Measurements from ENCODE around the gene ZNF648.
"Not testable (repeated sequence)": the region's sequence is repeated elsewhere in the genome, so short reads cannot be mapped to it uniquely, and the experiment has no call there.

Gene ZNF648

DNA sequence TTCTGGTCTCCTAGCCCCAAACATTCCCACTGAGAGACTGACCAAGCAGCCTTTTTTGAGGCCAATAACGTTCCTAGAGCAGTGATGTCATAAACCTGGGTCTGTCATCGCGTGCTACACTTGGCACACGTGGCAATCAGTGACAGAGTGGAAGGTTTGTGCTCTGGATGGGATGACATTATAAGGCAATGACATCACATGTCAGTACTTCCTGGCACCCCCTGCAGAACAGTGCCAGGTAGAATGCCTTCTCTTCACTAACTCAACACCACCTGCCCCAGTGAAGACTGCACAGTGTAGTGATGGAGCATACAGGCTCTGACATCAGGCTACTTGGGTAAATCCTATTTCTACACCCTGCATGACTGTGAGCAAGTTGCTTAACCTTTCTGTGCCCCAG is 5.4 kb upstream of the ZNF648 start:
- no peak for DNase-seq

DNA sequence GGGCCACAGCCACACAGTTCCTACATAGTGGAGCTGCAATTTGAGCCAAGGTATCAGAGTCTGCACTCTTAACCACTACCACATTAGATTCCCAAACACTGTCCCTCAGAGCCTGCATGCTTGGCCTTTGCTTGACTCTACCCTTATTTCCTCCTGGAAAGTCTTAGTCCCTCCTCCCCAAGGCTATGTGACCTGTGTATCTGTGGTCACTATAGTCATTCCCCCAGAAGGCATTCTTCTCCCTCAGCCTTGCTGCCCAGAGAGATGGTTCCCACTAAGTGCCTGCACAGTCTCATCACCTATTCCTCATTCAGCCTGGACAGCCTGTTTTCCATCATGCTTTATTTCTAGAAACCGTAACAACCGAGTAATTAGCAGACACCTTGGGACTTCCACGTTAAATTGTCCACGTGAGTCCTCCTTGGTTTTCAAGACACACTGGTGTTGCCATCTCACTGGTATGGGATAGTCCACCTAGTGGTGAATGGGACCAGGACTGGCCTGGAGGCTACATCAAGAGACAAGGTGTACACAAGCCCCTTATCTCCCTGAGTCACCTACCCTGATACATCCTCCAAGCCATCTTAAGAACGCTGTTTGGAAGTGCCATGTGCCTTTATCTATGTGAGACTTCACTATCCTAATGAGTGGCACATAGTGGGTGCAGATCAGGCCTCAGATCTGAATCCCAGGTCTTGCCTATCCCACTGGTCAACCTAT is 3.8 kb upstream of the ZNF648 start:
- DNase-seq: no peak

DNA sequence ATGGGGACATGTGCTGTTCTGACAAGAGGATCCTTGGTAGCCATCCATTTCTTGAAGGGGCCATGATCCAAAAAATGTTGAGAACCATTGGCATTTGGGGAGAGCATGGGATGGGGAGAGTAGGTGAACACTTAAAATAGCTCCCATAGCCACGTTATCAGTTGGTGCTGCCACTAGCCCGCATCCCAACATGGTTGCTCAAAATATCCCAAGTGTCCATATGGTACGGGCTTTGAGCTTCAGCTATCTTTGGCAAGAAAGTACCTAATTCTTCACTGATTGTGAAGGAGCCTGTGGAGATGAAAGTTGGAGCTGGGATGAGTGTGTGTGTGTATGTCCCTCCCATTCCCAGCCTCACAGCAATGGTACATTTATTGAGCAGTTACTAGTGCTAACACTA is 3.1 kb upstream of the ZNF648 start:
- DNase-seq: no peak

DNA sequence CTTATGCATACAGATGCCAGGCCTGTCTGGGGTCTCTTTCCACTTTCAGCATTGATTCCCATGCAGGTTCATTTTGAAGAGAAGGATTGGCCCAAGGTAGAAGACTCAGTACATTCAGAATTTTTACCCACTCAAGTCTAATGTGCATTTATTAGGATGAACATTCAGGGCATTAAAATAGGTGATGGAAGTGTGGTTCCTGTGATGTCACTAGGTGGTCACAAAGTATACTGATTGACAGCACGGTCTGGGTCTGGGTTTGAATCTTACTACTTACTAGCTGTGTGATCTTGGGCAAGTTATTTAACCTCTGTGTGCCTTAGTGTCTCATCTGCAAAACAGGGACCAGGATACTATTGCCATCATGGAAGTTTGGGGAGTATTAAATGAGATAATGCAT is 711 bp upstream of the ZNF648 start:
- DNase-seq: no peak

DNA sequence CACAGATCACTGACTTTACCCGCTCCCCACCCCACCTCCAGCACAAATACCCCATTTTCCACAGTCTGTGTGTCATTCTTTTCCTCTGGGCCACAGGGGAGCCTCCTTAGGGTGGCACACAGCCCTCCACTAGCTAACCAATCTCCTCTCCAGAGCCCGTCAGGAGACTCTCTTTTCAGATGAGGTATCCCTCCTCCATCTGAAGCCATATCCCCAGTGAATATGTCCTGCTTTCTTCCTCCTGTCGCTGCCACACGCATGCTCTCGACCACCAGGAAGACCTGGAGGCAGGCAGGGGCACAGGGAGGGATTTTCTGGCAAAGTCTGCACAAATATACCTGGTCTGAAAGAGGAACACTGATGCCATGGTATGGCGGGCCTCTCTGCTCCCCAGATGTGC is 635 bp downstream of the ZNF648 start:
- no peak for DNase-seq

DNA sequence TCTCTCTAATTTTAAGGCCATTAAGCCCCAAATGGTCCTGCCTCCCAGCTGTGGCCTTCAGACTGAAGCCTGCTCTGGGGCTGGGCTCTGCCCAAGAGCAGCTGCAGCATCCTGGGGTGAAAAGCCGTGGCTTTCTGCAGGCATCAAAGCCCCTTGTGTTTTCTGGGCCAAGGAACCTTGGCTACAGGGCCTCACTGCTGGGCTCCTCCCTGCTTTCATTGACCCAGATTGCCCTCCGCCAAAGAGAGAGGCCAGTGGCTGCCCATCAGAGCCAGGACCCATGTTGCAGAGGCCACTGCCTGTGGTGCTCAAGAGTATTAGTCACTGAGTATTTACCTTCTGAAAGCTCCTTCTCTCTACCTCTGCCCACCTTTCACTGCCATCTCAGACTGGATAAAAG is 1.6 kb downstream of the ZNF648 start:
- no peak for DNase-seq

DNA sequence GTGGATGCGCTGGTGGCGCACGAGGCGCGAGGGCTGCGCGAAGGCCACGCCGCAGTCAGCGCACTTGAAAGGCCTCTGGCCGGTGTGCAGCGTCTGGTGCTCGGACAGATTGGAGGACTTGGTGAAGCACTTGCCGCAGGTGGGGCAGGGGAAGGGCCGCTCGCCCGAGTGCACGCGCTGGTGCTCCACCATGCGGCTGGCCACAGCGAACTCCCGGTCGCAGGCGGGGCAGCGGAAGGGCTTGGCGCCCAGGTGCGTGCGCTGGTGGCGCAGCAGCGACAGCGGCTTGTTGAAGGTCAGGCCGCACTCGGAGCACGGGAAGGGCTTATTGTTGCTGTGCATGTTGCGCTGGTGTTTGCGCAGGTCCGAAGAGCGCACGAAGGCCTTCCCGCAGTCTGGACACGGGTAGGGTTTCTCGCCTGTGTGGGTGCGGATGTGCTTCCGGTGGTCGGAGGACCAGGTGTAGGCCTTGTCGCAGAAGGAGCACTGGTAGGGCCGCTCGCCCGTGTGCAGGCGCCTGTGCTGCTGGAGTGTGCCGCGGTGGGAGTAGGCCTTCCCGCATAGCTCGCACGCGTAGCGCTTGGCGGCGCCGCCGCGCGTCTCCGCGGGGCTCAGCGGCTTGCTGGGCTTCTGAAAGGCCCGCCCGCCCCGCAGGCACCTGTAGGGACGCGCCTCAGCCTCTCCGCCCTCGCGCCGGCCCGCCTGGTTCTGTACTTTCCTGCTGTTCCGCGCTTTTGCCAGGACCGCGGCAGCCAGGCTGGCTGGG is 4.7 kb downstream of the ZNF648 start:
- no peak for DNase-seq

DNA sequence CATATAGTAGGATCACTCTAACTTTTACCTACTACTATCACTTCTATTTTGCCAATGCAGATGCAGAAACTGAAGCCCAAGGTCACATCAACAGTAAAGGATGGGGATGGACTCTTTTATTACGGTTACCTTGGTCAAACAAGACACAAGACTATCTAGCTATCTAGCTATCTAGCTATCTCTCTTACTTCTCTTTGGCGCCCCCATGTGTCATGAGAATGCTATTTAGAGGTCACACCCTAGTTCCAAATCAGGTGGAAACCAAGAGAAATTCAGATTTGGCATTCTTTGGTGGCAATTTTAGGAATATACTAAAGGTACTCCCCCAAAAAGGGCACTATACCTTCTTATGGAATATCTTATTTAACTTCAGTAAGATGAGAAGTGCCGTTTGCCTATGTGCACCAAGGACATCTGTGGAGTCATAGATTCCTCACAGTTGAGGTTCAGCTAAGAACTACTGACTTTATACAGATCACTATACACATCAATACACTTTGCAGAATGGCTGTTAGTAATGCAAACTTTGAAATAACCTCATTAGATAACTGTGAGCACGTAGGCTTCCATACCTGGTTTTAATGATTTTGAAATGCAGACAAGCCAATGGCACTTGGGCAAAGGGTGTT is 6.7 kb downstream of the ZNF648 start:
- DNase-seq: no peak

DNA sequence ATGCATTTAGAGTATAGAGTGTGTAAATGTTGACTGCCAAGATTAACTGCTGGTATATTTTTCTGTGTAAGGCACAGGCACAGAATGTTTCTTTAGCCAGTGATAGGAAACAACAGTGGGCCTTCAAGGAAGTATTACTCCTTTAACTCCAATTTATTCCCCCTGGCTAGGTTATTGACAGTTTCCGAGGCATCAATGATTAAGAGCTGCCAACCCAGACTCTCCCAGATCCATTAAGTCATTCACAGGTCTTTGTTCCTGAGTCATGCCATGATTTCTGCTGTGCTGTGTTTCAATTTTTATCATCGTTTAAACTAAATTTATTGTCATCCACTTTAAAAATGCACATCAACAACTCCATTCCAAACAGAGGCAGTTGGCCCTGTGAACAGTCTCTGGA is 9.2 kb downstream of the ZNF648 start:
- DNase-seq: no peak

DNA sequence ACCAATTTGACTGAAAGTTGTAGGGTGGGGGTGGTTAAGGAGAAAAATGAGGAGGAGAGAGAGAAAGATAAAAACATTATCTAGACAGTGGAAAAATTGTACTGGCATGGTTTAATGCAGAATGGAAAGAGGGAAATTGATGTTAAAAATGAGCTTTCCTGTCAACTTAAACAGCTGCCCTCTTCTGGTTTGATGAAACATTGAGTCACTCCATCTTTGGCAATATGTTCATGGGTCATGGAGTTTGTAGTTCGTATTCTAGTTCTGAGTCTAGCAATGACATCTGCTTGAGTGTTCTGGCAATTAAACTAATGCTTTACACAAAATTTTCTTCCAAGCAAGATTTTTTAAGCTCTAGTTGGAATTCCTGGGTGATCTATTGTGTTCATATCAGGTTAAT is 9.6 kb downstream of the ZNF648 start:
- DNase-seq: no peak

DNA sequence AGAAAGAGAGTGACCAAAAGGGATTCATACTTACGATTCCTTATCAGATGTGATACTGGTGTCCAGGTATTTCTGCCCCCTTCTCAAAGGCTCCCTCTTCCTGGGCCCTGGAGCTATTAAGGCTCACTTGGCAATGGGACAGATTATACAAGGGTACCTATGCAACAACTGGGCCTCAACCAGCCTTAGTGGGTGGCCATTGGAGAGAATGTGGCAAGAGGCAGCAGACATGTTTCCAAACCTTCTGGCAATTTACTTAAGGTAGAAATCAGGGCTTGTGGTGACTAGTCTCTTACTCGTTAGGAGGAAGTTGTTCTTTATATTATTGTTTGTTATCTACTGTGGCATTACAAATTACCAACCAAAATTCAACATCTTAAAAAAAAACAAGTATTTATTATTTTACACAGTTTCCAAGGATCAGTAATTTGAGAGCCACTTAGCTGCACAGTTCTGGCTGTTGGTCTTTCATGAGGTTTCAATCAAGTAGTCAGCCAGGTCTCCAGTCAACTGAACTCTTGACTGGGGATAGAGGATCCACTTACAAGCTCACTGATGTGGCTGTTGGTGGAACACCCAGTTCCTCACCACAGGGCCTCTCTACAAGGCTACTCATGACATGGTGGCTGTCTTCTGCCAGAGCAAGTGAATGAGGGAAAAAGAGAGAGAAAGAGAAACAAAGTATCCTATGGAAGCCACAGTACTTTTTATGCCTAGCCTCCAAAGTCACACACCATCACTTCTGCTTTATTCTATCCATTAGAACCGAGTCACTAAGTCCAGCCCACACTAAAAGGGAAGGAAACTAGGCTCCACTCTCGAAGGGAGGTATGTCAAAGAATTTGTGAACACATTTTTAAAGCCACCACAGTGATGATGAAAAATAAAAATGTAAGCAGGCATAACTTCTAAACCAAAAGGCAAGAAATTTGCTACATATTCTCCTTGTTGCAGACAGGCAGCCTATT is 10.7 kb downstream of the ZNF648 start:
- no peak for DNase-seq

DNA sequence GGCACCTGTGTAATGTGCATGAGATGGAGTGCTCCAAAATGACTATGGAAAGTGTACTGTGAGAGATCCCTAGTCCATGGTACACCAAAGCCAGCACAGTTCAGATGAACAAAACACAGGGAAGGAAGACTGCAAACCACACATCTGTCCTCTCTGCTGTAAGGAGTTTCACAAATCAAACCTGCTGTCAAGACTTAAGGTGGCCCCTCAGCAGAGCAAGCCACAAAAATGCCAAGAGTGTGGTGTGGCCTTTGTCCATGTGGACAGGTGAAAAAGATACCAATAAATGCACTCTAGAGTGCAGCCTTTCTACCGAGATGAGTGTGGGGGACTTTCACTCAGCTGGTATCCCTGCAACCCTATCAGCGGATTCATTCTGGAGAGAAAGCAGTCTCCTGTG is 12.9 kb downstream of the ZNF648 start:
- no peak for DNase-seq

DNA sequence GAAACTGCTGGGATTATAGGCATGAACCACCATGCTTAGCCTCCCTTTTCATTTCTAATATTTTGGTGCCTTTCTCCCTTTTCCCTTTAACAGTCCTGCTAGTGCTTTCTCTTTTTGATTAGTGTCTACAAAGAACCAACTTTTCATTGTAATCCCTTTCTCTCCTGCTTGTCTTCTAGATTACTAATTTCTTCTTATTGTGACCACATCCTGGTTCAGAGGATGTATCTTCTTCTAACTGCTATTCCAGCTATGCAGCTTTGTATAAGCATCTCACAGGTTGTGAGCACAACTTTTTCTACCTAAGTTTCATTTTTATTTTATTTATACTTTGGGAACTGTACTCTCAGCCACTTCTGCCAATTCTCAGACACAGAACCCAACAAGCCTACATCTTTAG is 14.7 kb downstream of the ZNF648 start:
- DNase-seq: no peak

DNA sequence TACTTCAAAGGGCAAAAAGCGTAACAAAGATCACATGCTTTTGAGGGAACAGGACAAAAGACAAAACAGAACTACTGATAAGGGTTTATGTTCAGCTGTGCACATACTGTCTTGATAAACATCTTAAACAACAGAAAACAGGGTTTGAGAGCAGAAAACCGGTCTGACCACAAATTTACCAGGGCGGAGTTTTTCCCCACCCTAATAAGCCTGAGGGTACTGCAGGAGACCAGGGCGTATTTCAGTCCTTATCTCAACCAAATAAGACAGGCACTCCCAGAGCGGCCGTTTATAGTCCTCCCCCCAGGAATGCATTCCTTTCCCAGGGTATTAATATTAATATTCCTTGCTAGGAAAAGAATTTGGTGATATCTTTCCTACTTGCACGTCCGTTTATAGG is 16.0 kb downstream of the ZNF648 start:
- DNase-seq: not testable (repeated sequence)

DNA sequence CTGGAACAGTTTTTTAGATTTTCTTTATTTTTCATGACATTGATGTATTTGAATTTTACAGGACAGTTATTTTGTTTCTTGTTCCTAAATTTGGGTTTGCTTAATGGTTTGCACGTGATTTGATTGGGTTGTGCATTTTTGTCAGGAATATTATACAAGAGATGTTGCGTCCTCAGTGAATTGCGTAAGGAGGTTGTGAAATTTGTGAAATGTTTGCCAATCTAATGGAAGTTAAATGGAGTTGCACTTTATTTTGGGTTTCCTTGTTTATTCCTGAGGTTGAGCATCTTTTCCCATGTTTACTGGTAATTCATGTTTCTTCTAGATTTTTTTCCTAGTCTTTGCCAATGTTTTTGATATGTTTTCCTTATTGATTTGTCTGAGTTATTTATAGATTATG is 19.9 kb downstream of the ZNF648 start:
- no peak for DNase-seq

DNA sequence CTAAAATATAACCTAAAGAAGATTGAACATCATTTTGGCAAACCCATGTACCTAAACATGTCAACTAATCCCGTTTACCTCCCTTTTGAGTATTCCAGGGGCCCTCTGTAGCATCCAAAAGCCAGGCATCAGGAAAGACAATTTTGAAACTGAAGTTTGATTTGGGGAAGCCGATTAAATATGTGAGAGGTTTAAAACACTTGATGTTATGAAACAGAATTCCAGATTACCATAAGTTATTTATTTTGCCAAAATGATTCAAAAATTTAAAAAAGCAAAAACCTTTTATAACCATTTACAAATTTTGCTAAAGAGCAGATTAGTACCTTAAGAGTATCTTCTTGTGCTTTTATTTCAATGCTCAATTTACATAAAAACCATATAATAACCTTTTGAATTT is 23.3 kb downstream of the ZNF648 start:
- DNase-seq: no peak

DNA sequence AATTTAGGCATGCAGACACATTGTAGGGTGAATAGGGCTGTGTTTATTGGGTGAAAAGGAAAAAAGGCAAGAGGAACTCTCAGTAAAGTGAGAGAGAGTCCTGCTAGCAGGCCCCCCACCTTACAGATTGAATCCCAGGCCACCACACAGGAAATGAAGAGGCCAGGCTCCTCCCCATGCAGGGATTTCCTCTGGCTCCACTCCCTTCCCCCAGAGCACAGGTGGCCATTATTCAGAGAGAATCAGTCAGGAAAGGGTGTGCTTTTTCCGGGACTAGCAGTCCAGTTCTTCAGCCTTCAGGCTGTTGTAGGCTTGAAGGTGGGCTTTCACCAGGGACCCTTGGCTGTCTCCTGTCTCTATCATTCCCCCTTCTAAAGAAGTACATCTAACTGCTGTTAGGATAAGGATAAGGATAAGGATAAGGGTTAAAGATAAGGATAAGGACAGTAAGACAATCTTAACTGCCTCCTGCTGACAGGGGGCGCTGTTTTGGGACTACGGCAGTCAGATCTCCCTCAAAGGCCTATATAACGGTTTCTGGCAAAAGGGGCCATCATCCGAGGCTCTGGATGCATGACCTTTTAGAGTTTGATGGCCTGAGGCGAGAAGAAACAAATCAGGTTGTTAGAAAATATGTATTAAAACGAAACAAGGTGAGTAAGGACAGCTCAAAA is 26.3 kb downstream of the ZNF648 start:
- DNase-seq: no peak

DNA sequence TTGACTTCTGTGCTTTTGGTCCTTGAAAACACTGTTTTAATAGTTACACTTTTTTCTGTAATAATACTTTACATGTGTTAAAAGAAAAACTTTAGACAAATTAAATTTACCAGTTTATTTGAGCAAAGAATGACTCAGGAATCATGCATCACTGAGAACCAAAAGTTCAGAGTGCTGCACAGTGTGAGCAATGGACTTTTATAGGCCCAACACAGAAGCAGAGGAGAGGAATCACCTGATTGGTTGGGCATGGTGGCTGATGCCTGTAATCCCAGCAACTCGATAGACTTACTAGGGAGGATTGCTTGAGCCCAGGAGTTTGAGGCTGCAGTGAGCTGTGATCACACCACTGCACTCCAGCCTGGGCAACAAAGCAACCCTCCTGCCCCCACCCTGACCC is 29.3 kb downstream of the ZNF648 start:
- no peak for DNase-seq

DNA sequence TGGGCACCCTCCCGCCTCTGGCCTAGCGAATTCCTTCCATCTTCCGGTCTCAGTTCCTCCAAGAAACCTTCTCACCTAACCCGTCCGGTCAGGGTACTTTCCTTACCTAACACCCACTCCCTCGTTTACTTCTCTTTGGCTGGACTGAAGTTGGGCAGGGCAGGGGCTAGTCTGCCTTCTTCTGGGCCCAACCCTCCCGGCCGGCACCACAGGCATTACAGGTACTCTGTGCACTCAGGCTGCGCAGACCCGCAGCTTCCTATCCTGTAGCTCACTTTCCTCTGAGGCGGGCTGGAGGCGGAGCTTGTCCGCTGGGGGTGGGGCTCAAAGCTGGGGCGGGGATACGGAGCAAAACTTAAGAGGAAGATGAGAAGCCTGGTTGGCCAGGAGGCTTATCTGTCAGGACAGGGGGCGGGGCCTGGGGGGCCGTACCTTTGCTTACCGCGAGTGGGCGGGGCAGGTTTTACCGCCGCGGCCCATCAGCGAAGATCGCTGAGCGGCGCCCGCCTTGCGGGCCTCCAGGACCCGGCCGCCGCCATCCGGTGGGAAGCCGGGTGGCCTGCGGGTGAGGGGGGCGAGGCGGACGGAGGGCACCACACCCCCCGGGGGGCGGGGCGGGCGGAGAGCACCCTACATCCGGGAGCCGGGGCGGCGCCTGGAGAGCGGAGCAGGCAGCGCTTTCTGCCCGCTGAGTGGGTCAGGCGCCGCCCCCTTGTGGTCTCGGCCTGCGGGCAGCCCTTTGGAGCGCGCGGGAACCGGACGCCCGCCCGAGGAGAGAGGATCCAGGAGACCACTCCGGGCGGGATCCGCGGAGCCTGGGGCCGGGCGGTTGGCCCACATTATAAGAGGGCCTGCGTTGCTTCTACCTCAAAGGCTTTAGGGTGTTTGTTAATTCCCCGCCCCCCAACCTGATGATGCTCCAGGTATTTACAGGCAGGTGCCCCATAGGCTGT is 31.9 kb downstream of the ZNF648 start:
- DNase-seq: peak; percentile 97

DNA sequence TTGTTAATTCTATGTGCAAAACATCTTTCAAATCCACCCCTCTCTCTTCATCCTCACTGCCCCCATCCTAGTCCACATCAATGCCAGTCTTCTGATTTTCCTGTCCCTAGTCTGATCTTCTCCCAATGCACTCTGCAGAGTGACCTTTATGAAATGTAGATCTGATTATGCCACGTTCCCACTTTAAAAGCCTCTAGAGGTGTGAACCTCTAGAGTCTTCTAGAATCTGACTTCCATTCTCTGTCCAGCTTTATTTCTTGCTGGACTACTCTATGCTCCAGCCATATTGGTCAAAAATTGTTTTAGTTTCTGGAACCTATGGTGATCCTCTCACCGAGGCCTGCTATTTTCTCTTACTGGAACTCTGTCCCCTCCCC is 32.5 kb downstream of the ZNF648 start:
- no peak for DNase-seq

DNA sequence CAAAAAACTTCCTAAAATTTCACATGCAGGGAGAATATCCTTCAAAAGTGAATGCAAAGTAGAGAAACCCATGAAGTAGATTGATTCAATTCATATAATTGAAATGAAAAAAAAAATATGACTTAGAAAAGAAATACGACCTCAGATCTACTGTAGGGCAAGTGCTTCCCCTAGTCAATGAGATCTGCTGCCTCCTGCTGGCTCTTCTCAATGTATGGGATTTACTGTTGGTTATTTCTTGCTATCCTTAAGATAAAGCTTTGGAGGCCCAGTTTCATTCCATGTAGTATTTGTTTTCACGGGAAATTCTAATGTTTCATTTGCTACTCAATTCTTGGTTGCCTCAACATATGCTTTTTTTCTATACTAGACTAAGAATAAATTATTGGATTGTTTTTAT is 46.2 kb downstream of the ZNF648 start:
- no peak for DNase-seq

Data from CD4-positive, alpha-beta T cell treated with Interferon gamma for 1 hour (primary cell).